ENCODE results near the gene TDP2.

DNA sequence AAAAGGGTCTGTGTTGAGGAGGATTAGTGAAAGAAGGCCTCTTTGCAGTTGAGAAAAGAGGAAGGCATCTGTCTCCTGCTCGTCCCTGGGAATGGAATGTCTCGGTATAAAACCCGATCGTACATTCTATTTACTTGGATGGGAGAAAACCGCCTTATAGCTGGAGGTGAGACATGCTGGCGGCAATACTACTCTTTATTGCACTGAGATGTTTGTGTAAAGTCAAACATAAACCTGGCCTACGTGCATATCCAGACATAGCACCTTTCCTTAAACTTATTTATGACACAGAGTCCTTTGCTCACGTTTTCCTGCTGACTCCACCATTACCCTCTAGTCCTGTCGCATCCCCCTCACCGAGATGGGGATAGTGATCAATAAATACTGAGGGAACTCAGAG is 4.5 kb downstream of the TDP2 start:
- TF ChIP-seq, protein P1, sequence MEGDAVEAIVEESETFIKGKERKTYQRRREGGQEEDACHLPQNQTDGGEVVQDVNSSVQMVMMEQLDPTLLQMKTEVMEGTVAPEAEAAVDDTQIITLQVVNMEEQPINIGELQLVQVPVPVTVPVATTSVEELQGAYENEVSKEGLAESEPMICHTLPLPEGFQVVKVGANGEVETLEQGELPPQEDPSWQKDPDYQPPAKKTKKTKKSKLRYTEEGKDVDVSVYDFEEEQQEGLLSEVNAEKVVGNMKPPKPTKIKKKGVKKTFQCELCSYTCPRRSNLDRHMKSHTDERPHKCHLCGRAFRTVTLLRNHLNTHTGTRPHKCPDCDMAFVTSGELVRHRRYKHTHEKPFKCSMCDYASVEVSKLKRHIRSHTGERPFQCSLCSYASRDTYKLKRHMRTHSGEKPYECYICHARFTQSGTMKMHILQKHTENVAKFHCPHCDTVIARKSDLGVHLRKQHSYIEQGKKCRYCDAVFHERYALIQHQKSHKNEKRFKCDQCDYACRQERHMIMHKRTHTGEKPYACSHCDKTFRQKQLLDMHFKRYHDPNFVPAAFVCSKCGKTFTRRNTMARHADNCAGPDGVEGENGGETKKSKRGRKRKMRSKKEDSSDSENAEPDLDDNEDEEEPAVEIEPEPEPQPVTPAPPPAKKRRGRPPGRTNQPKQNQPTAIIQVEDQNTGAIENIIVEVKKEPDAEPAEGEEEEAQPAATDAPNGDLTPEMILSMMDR (IDR thresholded peaks at IDR 0.05; ENCODE audit: insufficient read depth, low read length), result no peak
- TF ChIP-seq GABPA (IDR thresholded peaks at IDR 0.05; ENCODE audit: low read depth) (no peak), REST (IDR thresholded peaks at IDR 0.05; ENCODE audit: insufficient replicate concordance, low read depth) (no peak), POLR2AphosphoS5 (IDR thresholded peaks at IDR 0.05; ENCODE audit: low read depth) (no peak), SPI1 (IDR thresholded peaks at IDR 0.05; ENCODE audit: borderline replicate concordance, low read depth) (no peak)

Measured in HL-60 (cell line).